SK-N-SH (cell line): ENCODE data around the gene CACUL1. TPM values are rescaled to one million over a fixed set of nuclear protein-coding genes. Genes with fewer than 3 reads are reported as not detected.

Experiments
- CTCF ChIA-PET: fragments of 300-600, 350-600 bp; formaldehyde crosslinking; extraction: SDS; loops from one replicate; lab custom pipeline; 2021; lab: Yijun Ruan, JAX
- POLR2A ChIA-PET: fragments of 350-600 bp; sonication (Branson Sonifier 250); formaldehyde crosslinking; extraction: SDS; loops from one replicate; lab custom pipeline; 2020; ENCODE audit warnings: antibody characterized with exemption, inconsistent platforms; lab: Yijun Ruan, JAX
- DNase-seq: peaks from one replicate; pipeline ENCODE4 v3.0.0; 2012
- H2AFZ ChIP-seq: fragments of 200-600 bp; sonication (generic); 2 replicates; pipeline ENCODE4 v1.8.1; 2016; ENCODE audit warnings: antibody characterized with exemption, mild to moderate bottlenecking, low read depth
- H3F3A ChIP-seq: fragments of 200-600 bp; sonication (generic); replicated peaks from 2 replicates; pipeline ENCODE3; 2016; ENCODE audit warnings: antibody characterized with exemption, mild to moderate bottlenecking; ENCODE audit not compliant: insufficient read depth
- H3K27ac ChIP-seq, 2 experiments: fragments of 200-500 bp in 1 of 2; fragments of 200-600 bp in 1 of 2; sonication (Bioruptor generic) in 1 of 2; sonication (generic), shearing (Covaris generic) in 1 of 2; 2 replicates each; pipeline versions ENCODE4 v1.5.1 to v1.6.1; 2014 to 2016; ENCODE audit warnings: low read depth in 2 of 2, inconsistent platforms in 1 of 2, low read length in 1 of 2, mild to moderate bottlenecking in 1 of 2, mixed read lengths in 1 of 2
- H3K27me3 ChIP-seq: fragments of 200-600 bp; sonication (generic), shearing (Covaris generic); 2 replicates; pipeline ENCODE4 v1.6.1; 2016; ENCODE audit warnings: mixed run types; ENCODE audit not compliant: insufficient read depth
- H3K36me3 ChIP-seq, 2 experiments: fragments of 200-500 bp in 1 of 2; fragments of 200-600 bp in 1 of 2; sonication (Bioruptor generic) in 1 of 2; sonication (generic) in 1 of 2; replicated peaks in 1 of 2; 2 replicates each; pipeline versions ENCODE3 to v1.5.1; 2014 to 2016; ENCODE audit warnings: low read length in 1 of 2, mild to moderate bottlenecking in 1 of 2; ENCODE audit not compliant: insufficient read depth in 2 of 2, control insufficient read depth in 1 of 2
- H3K4me1 ChIP-seq, 2 experiments: fragments of 200-500 bp in 1 of 2; fragments of 200-600 bp in 1 of 2; sonication (Bioruptor generic) in 1 of 2; sonication (generic), shearing (Covaris generic) in 1 of 2; 2 replicates each; pipeline versions ENCODE4 v1.5.1 to v1.6.1; 2014 to 2016; ENCODE audit warnings: low read depth in 1 of 2, low read length in 1 of 2, mixed run types in 1 of 2; ENCODE audit not compliant: insufficient read depth in 2 of 2, control insufficient read depth in 1 of 2
- H3K4me2 ChIP-seq: fragments of 200-600 bp; sonication (generic), shearing (Covaris generic); 2 replicates; pipeline ENCODE4 v1.6.1; 2017; ENCODE audit warnings: mixed run types
- H3K4me3 ChIP-seq, 2 experiments: fragments of 200-500 bp in 1 of 2; fragments of 200-600 bp in 1 of 2; sonication (Bioruptor generic) in 1 of 2; sonication (generic), shearing (Covaris generic) in 1 of 2; 2 replicates each; pipeline versions ENCODE4 v1.5.1 to v1.8.1; 2014 to 2016; ENCODE audit warnings: low read depth in 2 of 2, inconsistent platforms in 1 of 2, low read length in 1 of 2, mild to moderate bottlenecking in 1 of 2, mixed read lengths in 1 of 2, moderate library complexity in 1 of 2
- H3K79me2 ChIP-seq: fragments of 200-600 bp; sonication (generic); 2 replicates; pipeline ENCODE4 v1.8.1; 2017; ENCODE audit warnings: mild to moderate bottlenecking; ENCODE audit not compliant: insufficient read depth
- H3K9ac ChIP-seq: fragments of 200-600 bp; sonication (generic); 2 replicates; pipeline ENCODE4 v1.6.1; 2017; ENCODE audit warnings: mixed run types
- H3K9me2 ChIP-seq: fragments of 200-600 bp; sonication (generic); 2 replicates; pipeline ENCODE4 v1.6.1; 2017; ENCODE audit warnings: mixed run types
- H3K9me3 ChIP-seq: fragments of 200-600 bp; sonication (generic); 2 replicates; pipeline ENCODE4 v1.6.1; 2017; ENCODE audit warnings: mixed run types, mild to moderate bottlenecking, moderate library complexity
- H4K20me1 ChIP-seq: fragments of 200-600 bp; sonication (generic); 2 replicates; pipeline ENCODE4 v1.6.1; 2017; ENCODE audit warnings: mild to moderate bottlenecking, mixed run types; ENCODE audit not compliant: insufficient read depth
- CHD2 ChIP-seq: fragments of 150-350 bp; IDR thresholded peaks from 2 replicates; pipeline ENCODE4 v1.6.1; 2018; ENCODE audit warnings: low read length; ENCODE audit not compliant: partially characterized antibody
- CTCF ChIP-seq: fragments of 200-600 bp; sonication (generic); IDR thresholded peaks from 2 replicates; pipeline ENCODE4 v1.6.1; 2017; ENCODE audit warnings: antibody characterized with exemption, mild to moderate bottlenecking, moderate library complexity
- ELF1 ChIP-seq: IDR thresholded peaks from 2 replicates; pipeline ENCODE4 v1.4.0; 2012
- EP300 ChIP-seq, 2 experiments: IDR thresholded peaks; 2 replicates each; pipeline versions ENCODE4 v1.4.0 to v1.6.1; 2012; ENCODE audit warnings: borderline replicate concordance in 1 of 2, low read depth in 1 of 2, low read length in 1 of 2
- FOSL2 ChIP-seq: IDR thresholded peaks from 2 replicates; pipeline ENCODE4 v1.4.0; 2012; ENCODE audit warnings: low read depth, mild to moderate bottlenecking, moderate library complexity, borderline replicate concordance
- JUND ChIP-seq: IDR thresholded peaks from 2 replicates; pipeline ENCODE4 v1.4.0; 2012
- MAX ChIP-seq: IDR thresholded peaks from 2 replicates; pipeline ENCODE4 v1.4.0; 2012; ENCODE audit warnings: low read depth
- MEF2A ChIP-seq: IDR thresholded peaks from 2 replicates; pipeline ENCODE4 v1.4.0; 2012; ENCODE audit warnings: low read depth, borderline replicate concordance
- NFIC ChIP-seq: IDR thresholded peaks from 2 replicates; pipeline ENCODE4 v1.4.0; 2012; ENCODE audit warnings: borderline replicate concordance
- NRF1 ChIP-seq: IDR thresholded peaks from 2 replicates; pipeline ENCODE4 v1.6.1; 2012; ENCODE audit warnings: low read depth, mild to moderate bottlenecking, low read length
- PBX3 ChIP-seq: IDR thresholded peaks from 2 replicates; pipeline ENCODE4; 2012
- RAD21 ChIP-seq: IDR thresholded peaks from 2 replicates; pipeline ENCODE4 v1.6.1; 2012; ENCODE audit warnings: mild to moderate bottlenecking, low read length
- RCOR1 ChIP-seq: fragments of 150-350 bp; IDR thresholded peaks from 2 replicates; pipeline ENCODE4 v1.6.1; 2017; ENCODE audit warnings: antibody characterized with exemption, low read length
- RFX5 ChIP-seq: IDR thresholded peaks from 2 replicates; pipeline ENCODE4 v1.6.1; 2012; ENCODE audit warnings: mild to moderate bottlenecking, improper control_type of control experiment, low read length
- RXRA ChIP-seq: IDR thresholded peaks from 2 replicates; pipeline ENCODE4 v1.4.0; 2012; ENCODE audit warnings: low read depth, mild to moderate bottlenecking, borderline replicate concordance
- SMC3 ChIP-seq: IDR thresholded peaks from 2 replicates; pipeline ENCODE4 v1.6.1; 2012; ENCODE audit warnings: low read depth, low read length, improper control_type of control experiment
- TEAD4 ChIP-seq: IDR thresholded peaks from 2 replicates; pipeline ENCODE4 v1.4.0; 2012; ENCODE audit warnings: mild to moderate bottlenecking, borderline replicate concordance; ENCODE audit not compliant: insufficient read depth
- USF1 ChIP-seq: IDR thresholded peaks from 2 replicates; pipeline ENCODE4 v1.4.0; 2012; ENCODE audit warnings: low read depth, borderline replicate concordance
- USF2 ChIP-seq: fragments of 150-350 bp; IDR thresholded peaks from 2 replicates; pipeline ENCODE4 v1.6.1; 2017; ENCODE audit warnings: antibody characterized with exemption, low read length, low read depth, borderline replicate concordance
- WGBS: methylation state at CpG from one replicate; pipeline ENCODE4 v1.1.6; 2017; ENCODE audit warnings: low lambda C conversion rate; 5-methylcytosine and 5-hydroxymethylcytosine counted together
- polyA plus RNA-seq, 3 experiments: library from polyadenylated mRNA; depleted of rRNA; stranded (reverse); fragments of >200 nt; gene quantifications; 2 replicates each; pipeline ENCODE4 v1.2.3, GENCODE V29; 2012

CACUL1 gene
- polyA plus RNA-seq, 1 of the 3 experiments (the other 2 are of a cell fraction): 2.6 TPM

GRCh38 chr10:118638680-118639079 is 116.1 kb downstream of the CACUL1 start:
- Histone ChIP-seq H3K27ac (no peak overlapping the region), H3K9ac (no peak overlapping the region)
- DNase-seq: no peak

More at GRCh38 chr10:118638680-118639079, 116.1 kb downstream of the CACUL1 start:
- Histone ChIP-seq H3F3A (no peaks in the 10 kb centered on the region), H3K79me2 (no peaks in the 10 kb centered on the region), H3K9me2 (no peaks in the 10 kb centered on the region), H3K4me2 (no peak overlapping the region)
- TF ChIP-seq RAD21: no peak
- no peak for TF ChIP-seq JUND
- TF ChIP-seq CHD2: no peak
- TF ChIP-seq RFX5: no peak
- TF ChIP-seq TEAD4: no peak
- TF ChIP-seq CTCF: no peak
- TF ChIP-seq RCOR1: no peak
- no peak for TF ChIP-seq USF1
- TF ChIP-seq FOSL2: no peak
- TF ChIP-seq MEF2A: no peak
- TF ChIP-seq RXRA: no peak
- TF ChIP-seq PBX3: no peak
- no peak for TF ChIP-seq USF2
- TF ChIP-seq EP300 (IDR thresholded peaks at IDR 0.05; ENCODE audit: borderline replicate concordance in 1 of 2, low read depth in 1 of 2, low read length in 1 of 2): no peak
- no peak for TF ChIP-seq NRF1
- TF ChIP-seq ELF1: no peak
- no peak for TF ChIP-seq NFIC
- no peak for TF ChIP-seq SMC3
- no peak for TF ChIP-seq MAX
- TF ChIP-seq, all 33 proteins: peak for 0
- ChIA-PET CTCF (interaction anchor here (1.5 kb wide), 1 partner anchor 70 kb away, joined by 3 read pairs; no protein-coding TSS in a partner anchor), POLR2A (no interaction called here)
- no peaks in the 10 kb centered on the region for H4K20me1 ChIP-seq
- H3K27me3 ChIP-seq: no peaks in the 10 kb centered on the region
- peaks cover 0 to 5% of the 10 kb centered on the region in 2 experiments; a peak in 1 of 4 replicates for H3K4me1 ChIP-seq
- H3K4me3 ChIP-seq: no peak overlapping the region
- H2AFZ ChIP-seq: no peak overlapping the region
- no peaks in the 10 kb centered on the region for H3K36me3 ChIP-seq
- H3K9me3 ChIP-seq: no peaks in the 10 kb centered on the region
- 29% methylated on average over 9 of the region's 9 CpGs for WGBS
